ENCODE measurements around the gene CASKIN1.

- TF ChIP-seq YY1 (IDR thresholded peaks at IDR 0.05; ENCODE audit: low read depth) (no peak), FOXM1 (IDR thresholded peaks at IDR 0.05; ENCODE audit: borderline replicate concordance, low read depth) (no peak), TCF12 (IDR thresholded peaks at IDR 0.05; ENCODE audit: low read depth) (no peak), EGR1 (IDR thresholded peaks at IDR 0.05) (no peak), EP300 (IDR thresholded peaks at IDR 0.05; ENCODE audit: borderline replicate concordance) (no peak), TEAD4 (IDR thresholded peaks at IDR 0.05) (no peak), TAF1 (IDR thresholded peaks at IDR 0.05; ENCODE audit: low read depth) (no peak), RAD21 (IDR thresholded peaks at IDR 0.05; ENCODE audit: low read depth) (no peak), REST (IDR thresholded peaks at IDR 0.05; ENCODE audit: low read depth) (no peak)
- TF ChIP-seq, protein P1, sequence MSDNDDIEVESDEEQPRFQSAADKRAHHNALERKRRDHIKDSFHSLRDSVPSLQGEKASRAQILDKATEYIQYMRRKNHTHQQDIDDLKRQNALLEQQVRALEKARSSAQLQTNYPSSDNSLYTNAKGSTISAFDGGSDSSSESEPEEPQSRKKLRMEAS (IDR thresholded peaks at IDR 0.05) = no peak
Observed at GRCh38 chr16:2188395-2188794, 8.0 kb downstream of the CASKIN1 start.

All from Ishikawa (cell line).